GM12872 (cell line): Measurements from ENCODE around the gene GUCY2C.

Source experiments
- CTCF ChIP-seq: IDR thresholded peaks from 3 replicates; pipeline ENCODE4 v1.5.1; 2011; ENCODE audit warnings: low read depth, mild to moderate bottlenecking, low read length, moderate library complexity; ENCODE audit not compliant: insufficient read depth

The GUCY2C gene

DNA sequence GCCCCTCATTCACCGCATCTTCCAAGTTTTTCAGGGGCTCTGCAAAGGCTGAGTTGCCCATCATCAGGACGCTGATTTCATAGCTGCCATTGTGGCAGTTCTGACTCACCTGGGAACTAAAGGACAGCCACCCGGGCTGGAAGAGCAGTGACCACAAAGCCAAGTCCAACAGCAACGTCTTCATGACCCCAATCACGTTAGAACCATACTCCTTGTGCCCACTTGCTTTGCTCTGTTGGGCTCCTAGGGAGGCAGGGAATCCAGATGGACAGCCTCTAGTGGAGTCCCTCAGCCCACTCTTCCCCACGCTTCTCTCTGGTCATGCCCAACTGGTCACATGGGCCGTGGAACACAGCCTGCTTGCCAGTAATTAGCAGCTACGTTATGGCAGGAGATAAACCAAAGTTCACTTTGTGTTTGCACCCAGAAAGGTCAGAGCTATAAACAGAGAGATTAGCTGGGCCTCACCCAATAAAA lies at the start of gene GUCY2C:
Gene GUCY2C (minus strand): TSS at position 335 of the 477 bp plus-strand sequence. CDS start 151 bp downstream, at position 184.
- no peak for TF ChIP-seq CTCF

- TF ChIP-seq CTCF, result no peak
These were observed 46.7 kb upstream of the GUCY2C start for GRCh38 chr12:14743061-14743460.

GRCh38 chr12:14741942-14742341 lies 45.5 kb upstream of the GUCY2C start:
- TF ChIP-seq CTCF, result no peak

GRCh38 chr12:14741153-14741552 lies 44.8 kb upstream of the GUCY2C start:
- TF ChIP-seq CTCF, result no peak

DNA sequence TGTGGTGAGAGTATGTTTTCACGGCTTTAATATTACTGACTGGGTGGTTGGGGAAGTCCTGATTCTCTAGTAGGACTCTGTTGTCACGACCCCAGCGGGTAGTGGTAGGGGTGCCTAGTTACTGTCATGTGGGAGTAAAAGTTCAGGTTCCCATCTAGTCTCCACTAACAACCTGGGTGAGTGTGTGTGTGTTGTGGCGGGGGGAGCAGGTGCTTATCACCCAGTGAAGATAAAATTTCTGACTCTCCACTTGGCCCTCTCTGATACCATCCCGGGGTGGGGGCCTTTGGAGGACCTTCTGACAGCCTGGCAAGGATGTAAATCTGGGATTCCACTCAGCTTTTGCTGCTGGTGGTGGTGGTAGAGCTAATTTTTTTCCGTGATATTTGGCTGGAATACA lies 35.4 kb upstream of the GUCY2C start:
- no peak for TF ChIP-seq CTCF

- TF ChIP-seq CTCF, result no peak
These were observed 33.2 kb upstream of the GUCY2C start for GRCh38 chr12:14729586-14729985.

GRCh38 chr12:14723763-14724162 lies 27.4 kb upstream of the GUCY2C start:
- TF ChIP-seq CTCF, result peak; percentile 81
